Activated CD4-positive, alpha-beta T cell treated with anti-CD3 and anti-CD28 coated beads, Interleukin-2, amount 10 ng/mL, durations not matched to agents 7 days and 5 days (primary cell): ENCODE data around the gene UFD1. TPM values are rescaled to one million over a fixed set of nuclear protein-coding genes. Genes with fewer than 3 reads are reported as not detected.

Experiments used
- CTCF ChIA-PET: fragments of 350-600 bp; sonication (Branson Sonifier 250); formaldehyde crosslinking; loops from one replicate; lab custom pipeline; 2021; ENCODE audit warnings: antibody characterized with exemption; lab: Charles Lee
- POLR2A ChIA-PET: fragments of 350-600 bp; sonication (Branson Sonifier 250); formaldehyde crosslinking; loops from one replicate; lab custom pipeline; 2021; ENCODE audit warnings: antibody characterized with exemption; lab: Charles Lee
- DNase-seq: peaks from one replicate; pipeline ENCODE4 v3.0.0-alpha.2; 2020
- H3K27ac Mint-ChIP-seq: one replicate; pipeline ENCODE4 v1.8.0; 2021; ENCODE audit warnings: mild to moderate bottlenecking, moderate library complexity, mixed read lengths
- H3K27me3 Mint-ChIP-seq: one replicate; pipeline ENCODE4 v1.8.0; 2021; ENCODE audit warnings: mixed read lengths
- H3K36me3 Mint-ChIP-seq: one replicate; pipeline ENCODE4 v1.8.0; 2021; ENCODE audit warnings: low read depth, mixed read lengths
- H3K4me1 Mint-ChIP-seq: one replicate; pipeline ENCODE4 v1.8.0; 2021; ENCODE audit warnings: mixed read lengths
- H3K4me3 Mint-ChIP-seq: one replicate; pipeline ENCODE4 v1.8.0; 2021; ENCODE audit warnings: mild to moderate bottlenecking, moderate library complexity, mixed read lengths
- H3K9me3 Mint-ChIP-seq: one replicate; pipeline ENCODE4 v1.8.0; 2021; ENCODE audit warnings: mixed read lengths
- total RNA-seq, 2 experiments: library from RNA; stranded (reverse); gene quantifications; one replicate each; pipeline ENCODE4 v1.2.3, GENCODE V29; 2021

Gene UFD1
- total RNA-seq, 2 experiments from 2014 or later: 93.1 to 114 TPM

DNA sequence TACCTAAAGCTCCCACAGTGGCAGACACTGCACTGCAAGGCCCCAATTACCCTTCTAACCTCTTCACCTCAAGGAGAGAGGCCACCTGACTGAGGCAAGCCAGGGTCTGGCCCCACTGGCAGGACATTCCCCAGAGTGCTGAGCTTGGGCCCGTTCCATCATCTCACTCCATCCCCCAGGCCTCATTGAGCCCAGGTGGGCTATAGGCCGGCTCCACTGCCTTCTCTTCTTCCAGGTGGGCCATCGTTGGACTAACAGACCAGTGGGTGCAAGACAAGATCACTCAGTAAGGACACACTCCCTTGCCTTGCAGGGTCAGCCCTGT lies 19.8 kb upstream of the UFD1 start:
- H3K4me3 Mint-ChIP-seq: no peak overlapping the region
- no peak overlapping the region for H3K27ac Mint-ChIP-seq
- ChIA-PET CTCF (interaction anchor here (1.4 kb wide), 1 partner anchor 131 kb away, joined by 4 read pairs; no protein-coding TSS in a partner anchor), POLR2A (no interaction called here)
- H3K27me3 Mint-ChIP-seq: no peaks in the 10 kb centered on the region
- no peak for DNase-seq
- peaks cover 12% of the 10 kb centered on the region for H3K4me1 Mint-ChIP-seq
- H3K9me3 Mint-ChIP-seq: no peaks in the 10 kb centered on the region
- peaks cover 37% of the 10 kb centered on the region for H3K36me3 Mint-ChIP-seq

DNA sequence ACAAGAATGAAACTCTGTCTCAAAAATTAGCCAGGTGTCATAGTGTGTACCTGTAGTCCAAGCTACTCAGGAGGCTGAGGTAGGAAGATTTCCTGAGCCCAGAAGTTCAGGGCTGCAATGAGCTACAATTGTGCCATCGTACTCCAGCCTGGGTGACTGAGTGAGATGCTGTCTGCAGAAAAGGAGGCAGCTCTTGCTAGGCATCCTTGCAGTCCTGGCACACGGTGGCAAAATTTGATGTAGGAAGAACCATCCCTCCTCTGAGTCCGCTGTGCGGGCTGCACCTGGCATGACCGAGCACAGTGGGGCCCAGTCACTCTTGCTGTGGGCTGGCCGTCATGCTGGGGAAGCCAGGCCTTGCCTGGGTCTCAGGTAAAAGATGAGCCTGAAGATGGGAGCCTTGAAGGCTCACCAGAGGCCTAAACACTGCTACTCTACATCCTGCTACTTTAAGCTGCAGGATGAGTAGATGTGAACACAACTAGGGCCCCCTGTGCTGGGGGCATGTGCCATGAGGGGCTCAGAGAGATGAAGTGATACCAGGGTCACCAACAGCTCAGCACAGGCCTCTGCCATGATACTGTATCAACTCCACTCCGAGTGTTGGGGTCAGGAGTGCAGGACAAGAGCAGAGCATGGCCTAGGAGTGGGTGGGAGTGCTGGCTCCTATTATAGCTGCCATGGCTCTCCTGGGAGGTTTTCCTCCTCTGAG lies 19.3 kb upstream of the UFD1 start:
- no peak overlapping the region for H3K4me3 Mint-ChIP-seq
- no peaks in the 10 kb centered on the region for H3K9me3 Mint-ChIP-seq
- peaks cover 38% of the 10 kb centered on the region for H3K36me3 Mint-ChIP-seq
- H3K27ac Mint-ChIP-seq: no peak overlapping the region
- no peak for DNase-seq
- ChIA-PET CTCF (interaction anchor here (0.6 to 1.4 kb wide), 3 partner anchors 19 to 132 kb away, joined by 3 to 4 read pairs (median 4); partner anchors contain the start of gene CDC45), POLR2A (no interaction called here)
- H3K27me3 Mint-ChIP-seq: no peaks in the 10 kb centered on the region
- peaks cover 8% of the 10 kb centered on the region for H3K4me1 Mint-ChIP-seq

GRCh38 chr22:19497245-19497644 lies 18.3 kb upstream of the UFD1 start:
- no peak overlapping the region for H3K4me3 Mint-ChIP-seq
- H3K27me3 Mint-ChIP-seq: no peaks in the 10 kb centered on the region
- no peaks in the 10 kb centered on the region for H3K9me3 Mint-ChIP-seq
- peaks cover 39% of the 10 kb centered on the region for H3K36me3 Mint-ChIP-seq
- H3K4me1 Mint-ChIP-seq: peaks cover 9% of the 10 kb centered on the region
- DNase-seq: no peak
- no peak overlapping the region for H3K27ac Mint-ChIP-seq
- CTCF ChIA-PET: interaction anchor here (1.4 kb wide), 1 partner anchor 18 kb away, joined by 3 read pairs; the partner anchor contains the start of gene CDC45
- POLR2A ChIA-PET: no interaction called here

GRCh38 chr22:19496324-19496630 lies 17.3 kb upstream of the UFD1 start:
- H3K27ac Mint-ChIP-seq: no peak overlapping the region
- H3K36me3 Mint-ChIP-seq: peaks cover 45% of the 10 kb centered on the region
- ChIA-PET POLR2A (no interaction called here), CTCF (interaction anchor here (1.3 kb wide), 1 partner anchor 133 kb away, joined by 5 read pairs; no protein-coding TSS in a partner anchor)
- H3K4me3 Mint-ChIP-seq: no peak overlapping the region
- no peaks in the 10 kb centered on the region for H3K9me3 Mint-ChIP-seq
- DNase-seq: no peak
- H3K27me3 Mint-ChIP-seq: no peaks in the 10 kb centered on the region
- H3K4me1 Mint-ChIP-seq: peaks cover 15% of the 10 kb centered on the region

DNA sequence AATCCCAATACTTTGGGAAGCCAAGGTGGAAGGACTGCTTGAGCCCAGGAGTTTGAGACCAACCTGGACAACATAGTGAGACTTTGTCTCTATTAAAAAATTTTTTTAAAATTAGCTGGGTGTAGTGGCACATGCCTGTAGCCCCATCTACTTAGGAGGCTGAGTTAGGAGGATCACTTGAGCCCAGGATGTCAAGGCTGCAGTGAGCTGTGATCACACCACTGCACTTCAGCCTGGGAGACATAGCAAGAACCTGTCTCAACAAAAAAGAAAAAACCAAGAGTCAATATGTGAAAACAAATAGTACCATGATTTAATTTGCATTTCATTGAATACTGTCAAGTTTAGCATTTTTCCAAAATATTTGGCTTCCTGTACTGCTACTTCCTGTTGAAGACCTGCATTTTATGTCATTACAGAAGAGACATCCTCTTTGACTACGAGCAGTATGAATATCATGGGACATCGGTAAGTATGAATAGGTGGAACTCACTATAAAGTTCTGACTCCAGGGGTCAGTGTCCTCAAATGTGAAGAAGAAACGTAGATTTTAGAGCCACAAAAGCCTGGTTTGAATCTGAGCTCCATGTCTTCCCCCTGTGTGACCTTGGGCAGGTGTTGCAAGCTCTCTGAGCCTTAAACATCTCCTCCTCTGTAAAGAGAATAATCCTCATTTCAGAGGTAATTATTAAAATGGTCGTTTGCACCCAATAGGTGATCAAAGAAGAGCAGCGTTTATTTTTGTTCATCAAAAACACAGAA lies 16.8 kb upstream of the UFD1 start:
- Mint-ChIP-seq H3K27ac (peak overlapping the region; percentile 66), H3K36me3 (peaks cover 45% of the 10 kb centered on the region), H3K4me1 (peaks cover 15% of the 10 kb centered on the region), H3K27me3 (no peaks in the 10 kb centered on the region), H3K9me3 (no peaks in the 10 kb centered on the region), H3K4me3 (no peak overlapping the region)
- ChIA-PET POLR2A (no interaction called here), CTCF (interaction anchor here (1.3 kb wide), 1 partner anchor 134 kb away, joined by 5 read pairs; no protein-coding TSS in a partner anchor)
- DNase-seq: peak; percentile 23

DNA sequence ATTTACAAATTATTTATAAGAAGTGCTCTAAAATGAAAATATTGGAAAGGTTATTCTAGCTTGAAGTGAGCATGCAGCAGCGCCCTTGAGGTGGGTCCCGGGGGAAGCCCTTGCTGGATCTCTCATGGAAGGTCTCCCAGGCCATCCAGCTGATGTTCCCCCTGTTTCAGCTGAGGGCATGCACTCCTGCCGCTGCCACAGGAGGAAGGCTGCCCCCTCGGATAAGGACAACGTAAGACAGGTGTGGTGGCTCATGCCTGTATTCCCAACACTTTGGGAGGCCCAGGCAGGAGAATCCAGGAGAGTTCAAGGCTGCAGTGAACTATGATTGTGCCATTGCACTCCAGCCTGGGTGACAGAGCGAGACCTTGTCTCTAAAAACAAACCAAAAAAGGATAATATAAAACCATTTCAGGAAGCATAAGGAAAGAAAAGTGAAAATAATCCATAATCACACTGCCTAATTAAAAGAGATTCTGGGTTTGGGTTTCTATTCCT lies 15.7 kb upstream of the UFD1 start:
- peaks cover 43% of the 10 kb centered on the region for H3K36me3 Mint-ChIP-seq
- no peak overlapping the region for H3K27ac Mint-ChIP-seq
- H3K4me3 Mint-ChIP-seq: no peak overlapping the region
- no peaks in the 10 kb centered on the region for H3K9me3 Mint-ChIP-seq
- no peaks in the 10 kb centered on the region for H3K27me3 Mint-ChIP-seq
- no peak for DNase-seq
- peaks cover 21% of the 10 kb centered on the region for H3K4me1 Mint-ChIP-seq
- ChIA-PET POLR2A (no interaction called here), CTCF (interaction anchor here (0.7 to 0.9 kb wide), 2 partner anchors 10 to 32 kb away, joined by 3 read pairs; no protein-coding TSS in a partner anchor)

GRCh38 chr22:19494001-19494560 lies 15.1 kb upstream of the UFD1 start:
- Mint-ChIP-seq H3K4me1 (peaks cover 27% of the 10 kb centered on the region), H3K4me3 (no peak overlapping the region), H3K27me3 (no peaks in the 10 kb centered on the region), H3K36me3 (peaks cover 43% of the 10 kb centered on the region), H3K9me3 (no peaks in the 10 kb centered on the region), H3K27ac (no peak overlapping the region)
- ChIA-PET POLR2A (no interaction called here), CTCF (interaction anchor here (0.7 to 1.6 kb wide), 3 partner anchors 9 to 33 kb away, joined by 3 to 4 read pairs (median 3); no protein-coding TSS in a partner anchor)
- no peak for DNase-seq

DNA sequence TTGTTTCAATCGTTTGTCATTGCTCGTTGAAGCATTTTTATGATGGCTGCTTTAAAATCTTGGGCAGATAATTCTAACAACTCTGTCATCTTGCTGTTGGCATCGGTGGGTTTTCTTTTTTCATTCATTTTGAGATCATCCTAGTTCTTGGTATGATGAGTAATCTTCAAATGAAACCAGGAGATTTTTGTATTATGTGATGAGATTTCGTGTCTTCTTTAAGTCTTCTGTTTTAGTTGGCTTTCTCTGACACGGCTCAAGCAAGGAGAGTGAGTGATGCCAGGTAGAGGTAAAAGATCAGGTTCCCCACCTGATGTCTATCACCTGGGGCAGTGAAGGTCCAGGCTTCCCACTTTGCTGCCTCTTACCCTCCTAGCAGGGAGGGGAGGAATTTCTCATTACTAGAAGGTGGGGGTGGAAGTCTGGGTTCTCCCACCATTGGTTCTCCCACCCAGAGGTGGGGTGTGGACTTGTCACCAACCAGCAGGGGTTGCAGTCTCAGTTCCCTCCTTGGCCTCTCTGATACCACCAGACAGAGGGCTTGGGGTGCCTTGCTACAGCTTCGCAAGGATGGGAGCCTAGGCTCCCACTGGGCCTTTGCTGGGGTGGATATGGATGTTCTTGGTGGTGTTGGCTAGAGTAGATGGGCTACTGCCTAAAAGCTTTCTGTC lies 13.6 kb upstream of the UFD1 start:
- peaks cover 48% of the 10 kb centered on the region for H3K36me3 Mint-ChIP-seq
- ChIA-PET CTCF (interaction anchor here (1.0 to 1.6 kb wide), 2 partner anchors 11 to 15 kb away, joined by 4 read pairs; no protein-coding TSS in a partner anchor), POLR2A (no interaction called here)
- H3K4me1 Mint-ChIP-seq: peaks cover 27% of the 10 kb centered on the region
- no peaks in the 10 kb centered on the region for H3K9me3 Mint-ChIP-seq
- DNase-seq: no peak
- no peak overlapping the region for H3K27ac Mint-ChIP-seq
- no peaks in the 10 kb centered on the region for H3K27me3 Mint-ChIP-seq
- no peak overlapping the region for H3K4me3 Mint-ChIP-seq

DNA sequence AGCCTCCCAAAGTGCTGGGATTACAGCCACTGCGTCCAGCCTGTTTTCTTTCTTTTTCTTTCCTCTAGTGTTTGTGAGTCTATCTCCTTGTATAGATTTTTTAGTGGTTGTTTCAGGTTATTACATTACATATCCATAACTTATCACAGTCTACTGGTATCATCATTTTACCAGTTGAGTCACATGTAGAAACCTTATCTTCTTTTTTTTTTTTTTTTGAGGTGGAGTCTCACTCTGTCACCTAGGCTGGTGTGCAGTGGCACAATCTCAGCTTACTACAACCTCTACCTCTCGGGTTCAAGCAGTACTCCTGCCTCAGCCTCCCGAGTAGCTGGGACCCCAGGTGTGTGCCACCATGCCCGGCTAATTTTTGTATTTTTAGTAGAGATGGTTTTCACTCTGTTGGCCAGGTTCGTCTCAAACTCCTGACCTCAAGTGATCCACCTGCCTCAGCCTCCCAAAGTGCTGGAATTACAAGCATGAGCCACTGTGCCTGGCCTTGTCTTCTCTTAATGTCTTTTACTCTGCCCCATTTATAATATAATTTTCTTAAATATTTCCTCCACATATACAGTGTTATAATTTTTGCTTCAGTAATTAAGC lies 11.7 kb upstream of the UFD1 start:
- no peak overlapping the region for H3K4me3 Mint-ChIP-seq
- peaks cover 41% of the 10 kb centered on the region for H3K36me3 Mint-ChIP-seq
- no peak for DNase-seq
- H3K9me3 Mint-ChIP-seq: no peaks in the 10 kb centered on the region
- no peaks in the 10 kb centered on the region for H3K27me3 Mint-ChIP-seq
- H3K4me1 Mint-ChIP-seq: peaks cover 24% of the 10 kb centered on the region
- CTCF ChIA-PET: interaction anchor here (1.0 kb wide), 1 partner anchor 112 kb away, joined by 5 read pairs; no protein-coding TSS in a partner anchor
- POLR2A ChIA-PET: no interaction called here
- H3K27ac Mint-ChIP-seq: peak overlapping the region; percentile 9

DNA sequence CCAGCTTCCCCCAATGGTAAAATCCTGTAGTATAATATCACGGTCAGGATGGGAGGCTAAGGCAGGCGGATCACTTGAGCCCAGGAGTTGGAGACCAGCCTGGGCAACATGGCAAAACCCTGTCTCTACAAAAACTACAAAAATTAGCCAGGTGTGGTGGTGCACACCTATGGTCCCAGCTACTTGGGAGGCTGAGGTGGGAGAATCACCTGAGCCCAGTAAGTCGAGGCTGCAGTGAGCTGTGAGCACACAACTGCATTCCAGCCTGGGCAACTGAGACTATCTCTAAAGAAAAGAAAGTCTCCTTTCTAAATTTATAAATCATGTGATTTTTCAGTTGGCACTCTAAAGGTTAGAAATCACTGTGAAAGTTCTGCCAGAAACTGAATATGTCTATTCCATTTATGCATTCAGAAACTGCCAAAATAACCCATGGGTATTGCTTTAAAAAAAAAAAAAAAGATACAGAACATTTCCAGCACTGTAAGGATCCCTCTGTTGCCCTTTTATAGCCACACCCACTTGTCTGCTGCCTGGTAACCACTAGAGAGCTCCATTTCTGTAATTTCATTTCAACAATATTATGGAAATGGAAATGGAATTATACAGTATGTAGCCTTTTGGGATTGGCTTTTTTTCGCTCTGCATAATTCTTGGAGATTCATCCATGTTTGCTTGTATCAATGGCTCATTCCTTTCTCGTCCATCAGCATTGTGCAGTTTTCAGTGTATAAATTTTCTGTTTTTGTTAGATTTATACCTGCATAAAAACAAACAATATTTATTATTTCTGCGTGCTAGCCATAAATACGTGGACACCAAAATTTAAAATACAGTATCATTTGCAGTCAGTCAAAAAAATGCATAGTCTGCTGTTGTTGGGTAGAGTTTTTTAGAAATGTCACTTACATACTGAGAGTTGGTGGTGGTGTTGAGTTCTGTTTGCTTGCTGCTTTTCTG lies 10.2 kb upstream of the UFD1 start:
- Mint-ChIP-seq H3K4me3 (no peak overlapping the region), H3K36me3 (peaks cover 48% of the 10 kb centered on the region), H3K4me1 (peaks cover 22% of the 10 kb centered on the region), H3K9me3 (no peaks in the 10 kb centered on the region), H3K27me3 (no peaks in the 10 kb centered on the region), H3K27ac (no peak overlapping the region)
- ChIA-PET CTCF (interaction anchor here (0.6 to 1.0 kb wide), 2 partner anchors 50 to 140 kb away, joined by 5 to 7 read pairs; no protein-coding TSS in a partner anchor), POLR2A (no interaction called here)
- no peak for DNase-seq

GRCh38 chr22:19488285-19488684 lies 9.3 kb upstream of the UFD1 start:
- peaks cover 27% of the 10 kb centered on the region for H3K4me1 Mint-ChIP-seq
- no peaks in the 10 kb centered on the region for H3K27me3 Mint-ChIP-seq
- H3K4me3 Mint-ChIP-seq: no peak overlapping the region
- H3K9me3 Mint-ChIP-seq: no peaks in the 10 kb centered on the region
- peaks cover 49% of the 10 kb centered on the region for H3K36me3 Mint-ChIP-seq
- ChIA-PET CTCF (no interaction called here), POLR2A (no interaction called here)
- H3K27ac Mint-ChIP-seq: no peak overlapping the region
- DNase-seq: no peak
